ENCODE data around the gene ZNF365.
"Not testable (repeated sequence)": the region's sequence is repeated elsewhere in the genome, so short reads cannot be mapped to it uniquely, and the experiment has no call there.

The ZNF365 gene

GRCh38 chr10:62373995-62374861 is at the start of gene ZNF365:
Gene ZNF365, plus strand, starts transcription at chr10:62374369. Its CDS starts 1,825 bp downstream, at chr10:62376194.
- DNase-seq: no peak

GRCh38 chr10:62326176-62326575 is 48.0 kb upstream of the ZNF365 start:
- no peak for DNase-seq

- no peak for DNase-seq
Measured at GRCh38 chr10:62327885-62328284, 46.3 kb upstream of the ZNF365 start.

GRCh38 chr10:62330213-62330612 is 44.0 kb upstream of the ZNF365 start:
- no peak for DNase-seq

- no peak for DNase-seq
Measured at GRCh38 chr10:62332406-62332805, 41.8 kb upstream of the ZNF365 start.

- DNase-seq: no peak
Measured at GRCh38 chr10:62333135-62333889, 40.9 kb upstream of the ZNF365 start.

- no peak for DNase-seq
Measured at GRCh38 chr10:62333988-62334682, 40.0 kb upstream of the ZNF365 start.

- DNase-seq: no peak
Measured at GRCh38 chr10:62335326-62335725, 38.8 kb upstream of the ZNF365 start.

- no peak for DNase-seq
Measured at GRCh38 chr10:62336404-62336803, 37.8 kb upstream of the ZNF365 start.

- DNase-seq: no peak
Measured at GRCh38 chr10:62341419-62341818, 32.8 kb upstream of the ZNF365 start.

- no peak for DNase-seq
Measured at GRCh38 chr10:62343000-62343399, 31.2 kb upstream of the ZNF365 start.

- no peak for DNase-seq
Measured at GRCh38 chr10:62348029-62348428, 26.1 kb upstream of the ZNF365 start.

- no peak for DNase-seq
Measured at GRCh38 chr10:62352356-62352970, 21.7 kb upstream of the ZNF365 start.

GRCh38 chr10:62354916-62355315 is 19.3 kb upstream of the ZNF365 start:
- no peak for DNase-seq

- no peak for DNase-seq
Measured at GRCh38 chr10:62356447-62356846, 17.7 kb upstream of the ZNF365 start.

- DNase-seq: not testable (repeated sequence)
Measured at GRCh38 chr10:62358151-62358550, 16.0 kb upstream of the ZNF365 start.

GRCh38 chr10:62373639-62373994 is 552 bp upstream of the ZNF365 start:
- DNase-seq: no peak

- DNase-seq: no peak
Measured at GRCh38 chr10:62374862-62375710, 917 bp downstream of the ZNF365 start.

GRCh38 chr10:62376071-62377025 is 2.2 kb downstream of the ZNF365 start:
- DNase-seq: no peak

- DNase-seq: no peak
Measured at GRCh38 chr10:62377026-62377415, 2.9 kb downstream of the ZNF365 start.

- no peak for DNase-seq
Measured at GRCh38 chr10:62377966-62378365, 3.8 kb downstream of the ZNF365 start.

Measured in RPMI8226 (cell line).